K562 (cell line): Measurements from ENCODE around the gene ZNF831. TPM values are rescaled to one million over a fixed set of nuclear protein-coding genes. Genes with fewer than 3 reads are reported as not detected.

ENCODE experiments used
- ELK3 ChIP-seq: fragments of 450-650 bp; formaldehyde crosslinking; IDR thresholded peaks from 2 replicates; pipeline ENCODE4 v1.4.0; 2020; ENCODE audit warnings: mild to moderate bottlenecking
- PRDM10 ChIP-seq: fragments of 450-650 bp; IDR thresholded peaks from 2 replicates; pipeline ENCODE4 v1.6.1; 2018; ENCODE audit not compliant: partially characterized antibody
- polyA plus RNA-seq, 8 experiments: library from polyadenylated mRNA; depleted of rRNA in 4 of 8; stranded (reverse) in 5 of 8; unstranded in 3 of 8; fragments of >200 nt; fragmentation: Nextera tagmentation in 2 of 8; fragmentation: Illumina TruSeq in 1 of 8; extraction: Ambion mirVana in 2 of 8; extraction: Trizol in 1 of 8; gene quantifications; 2 replicates each; pipeline versions ENCODE4 v1.2.1 to v1.2.3, GENCODE V29; 2011 to 2014; ENCODE audit warnings: inconsistent platforms in 1 of 8, missing spikeins in 1 of 8
- total RNA-seq, 7 experiments: library from RNA; depleted of rRNA in 6 of 7; stranded (reverse); fragments of >200 nt in 6 of 7; fragmentation: Illumina TruSeq in 2 of 7; extraction: Trizol in 2 of 7; gene quantifications; 2 replicates each; pipeline versions ENCODE4 v1.2.1 to v1.2.3, GENCODE V29; 2011 to 2021; ENCODE audit warnings: low replicate concordance in 1 of 7
- TF ChIP-seq, protein P1 (sequence below): sonication (generic); formaldehyde crosslinking; IDR thresholded peaks from 2 replicates; pipeline ENCODE4 v1.8.1; 2023; ENCODE audit warnings: mild to moderate bottlenecking, missing genetic modification reagents
- TF ChIP-seq, protein P2 (sequence below): fragments of 450-650 bp; formaldehyde crosslinking; IDR thresholded peaks from 2 replicates; pipeline ENCODE4 v1.4.0; 2022; ENCODE audit warnings: mild to moderate bottlenecking, moderate library complexity

The ZNF831 gene
- total and polyA plus RNA-seq, 9 of the 15 experiments (the other 6 are each of a cell fraction or from before 2014, with no cell fraction given), result not detected

DNA sequence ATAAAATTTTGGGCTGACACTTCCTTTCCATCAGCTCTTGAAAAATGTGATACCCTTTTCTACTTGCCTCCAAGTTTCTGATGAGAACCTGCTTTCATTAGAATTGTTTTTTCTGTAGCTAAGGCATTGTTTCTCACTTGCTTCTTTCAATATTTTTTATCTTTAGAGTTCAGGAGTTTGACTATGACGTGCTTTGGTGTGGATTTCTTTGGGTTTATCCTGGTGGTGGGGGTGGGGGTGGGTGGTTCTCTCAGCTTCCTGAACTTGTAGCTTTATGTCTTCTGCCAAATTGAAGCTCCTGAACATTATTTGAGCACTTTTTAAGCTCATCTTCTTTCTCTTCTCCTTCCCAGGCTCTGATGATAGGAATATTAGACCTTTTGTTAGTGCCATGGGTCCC is 11.4 kb downstream of the ZNF831 start (continued):
- TF ChIP-seq PRDM10 (no peak), ELK3 (CRISPR knock-in tag) (no peak)
- TF ChIP-seq, protein P1, sequence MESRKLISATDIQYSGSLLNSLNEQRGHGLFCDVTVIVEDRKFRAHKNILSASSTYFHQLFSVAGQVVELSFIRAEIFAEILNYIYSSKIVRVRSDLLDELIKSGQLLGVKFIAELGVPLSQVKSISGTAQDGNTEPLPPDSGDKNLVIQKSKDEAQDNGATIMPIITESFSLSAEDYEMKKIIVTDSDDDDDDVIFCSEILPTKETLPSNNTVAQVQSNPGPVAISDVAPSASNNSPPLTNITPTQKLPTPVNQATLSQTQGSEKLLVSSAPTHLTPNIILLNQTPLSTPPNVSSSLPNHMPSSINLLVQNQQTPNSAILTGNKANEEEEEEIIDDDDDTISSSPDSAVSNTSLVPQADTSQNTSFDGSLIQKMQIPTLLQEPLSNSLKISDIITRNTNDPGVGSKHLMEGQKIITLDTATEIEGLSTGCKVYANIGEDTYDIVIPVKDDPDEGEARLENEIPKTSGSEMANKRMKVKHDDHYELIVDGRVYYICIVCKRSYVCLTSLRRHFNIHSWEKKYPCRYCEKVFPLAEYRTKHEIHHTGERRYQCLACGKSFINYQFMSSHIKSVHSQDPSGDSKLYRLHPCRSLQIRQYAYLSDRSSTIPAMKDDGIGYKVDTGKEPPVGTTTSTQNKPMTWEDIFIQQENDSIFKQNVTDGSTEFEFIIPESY (CRISPR knock-in tag), result no peak
- TF ChIP-seq, protein P2, sequence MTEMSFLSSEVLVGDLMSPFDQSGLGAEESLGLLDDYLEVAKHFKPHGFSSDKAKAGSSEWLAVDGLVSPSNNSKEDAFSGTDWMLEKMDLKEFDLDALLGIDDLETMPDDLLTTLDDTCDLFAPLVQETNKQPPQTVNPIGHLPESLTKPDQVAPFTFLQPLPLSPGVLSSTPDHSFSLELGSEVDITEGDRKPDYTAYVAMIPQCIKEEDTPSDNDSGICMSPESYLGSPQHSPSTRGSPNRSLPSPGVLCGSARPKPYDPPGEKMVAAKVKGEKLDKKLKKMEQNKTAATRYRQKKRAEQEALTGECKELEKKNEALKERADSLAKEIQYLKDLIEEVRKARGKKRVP (CRISPR knock-in tag), result no peak
